ENCODE results near the gene FRMD4A.

Gene FRMD4A

DNA sequence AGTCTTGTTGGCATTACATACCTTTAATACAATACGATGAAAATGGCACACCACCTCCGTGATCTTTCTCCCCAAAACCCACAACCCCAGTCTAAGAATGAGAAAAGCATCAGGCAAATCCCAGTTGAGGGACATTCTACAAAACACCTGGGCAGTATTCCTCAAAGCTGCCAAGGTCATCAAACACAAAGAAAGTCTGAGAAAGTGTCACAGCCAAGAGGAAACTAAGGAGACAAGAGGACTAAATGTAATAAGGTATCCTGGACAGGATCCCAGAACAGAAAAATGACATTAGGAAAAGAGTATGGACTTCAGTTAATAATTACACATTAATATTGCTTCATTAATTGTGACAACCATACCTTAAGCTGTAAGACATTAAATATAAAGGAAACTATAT, 14.5 kb upstream of the FRMD4A start:
- no peak for DNase-seq (ENCODE audit: insufficient read length, low spot score)
- FAIRE-seq, result no peak

DNA sequence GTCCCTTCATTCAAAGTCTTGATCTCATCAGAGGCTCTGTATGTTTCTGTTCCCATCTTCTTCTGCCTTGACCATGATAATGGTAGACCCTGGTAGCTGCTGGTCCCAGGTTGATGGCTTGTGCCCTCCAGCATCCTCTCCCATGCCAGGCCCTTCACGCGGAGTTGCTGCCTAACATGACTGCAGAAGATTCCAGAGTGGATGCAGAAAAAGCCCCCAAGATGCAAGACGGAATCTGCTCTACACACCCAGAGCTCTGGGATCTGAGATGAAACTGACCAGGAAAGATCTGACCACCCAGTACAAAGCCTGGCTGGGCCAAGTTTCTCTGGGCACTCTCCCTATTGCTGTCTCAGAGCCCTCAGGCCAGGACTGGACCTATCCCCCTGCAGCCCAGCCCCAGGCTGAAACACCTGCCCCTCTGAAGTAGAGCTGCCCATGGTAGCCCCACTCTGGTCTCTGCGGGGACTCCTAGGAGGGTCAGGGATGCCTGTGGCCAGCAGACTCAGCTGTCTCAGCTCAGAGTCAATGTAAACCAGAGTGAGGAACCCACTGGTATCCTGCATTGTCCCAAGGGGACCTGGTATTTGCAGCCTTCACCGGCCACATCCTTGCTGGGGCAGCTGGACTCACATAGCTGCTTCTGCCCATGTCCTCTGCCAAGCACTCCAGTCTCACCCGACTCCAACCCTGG, 9.5 kb upstream of the FRMD4A start:
- FAIRE-seq (no peak), DNase-seq (ENCODE audit: insufficient read length, low spot score) (no peak)

DNA sequence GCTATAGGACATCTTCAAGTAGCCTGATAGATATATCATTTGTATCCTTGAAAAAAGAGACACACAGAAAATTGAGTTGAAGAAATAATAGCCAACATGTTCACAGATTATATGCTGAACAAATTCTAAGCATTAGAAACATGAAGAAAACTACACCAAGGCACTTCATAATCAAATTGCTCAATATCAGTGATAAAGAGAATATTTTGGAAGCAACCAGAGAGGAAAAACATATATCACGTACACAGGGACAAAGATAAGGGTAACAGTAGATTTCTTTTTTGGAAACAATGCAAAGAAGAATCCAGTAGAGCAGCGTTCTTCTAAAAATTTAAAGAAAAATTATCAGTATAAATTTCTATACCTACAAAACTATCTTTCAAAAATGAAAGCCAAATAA, 6.0 kb upstream of the FRMD4A start:
- no peak for DNase-seq (ENCODE audit: insufficient read length, low spot score)
- no peak for FAIRE-seq

GRCh38 chr10:14334771-14335170, 4.0 kb upstream of the FRMD4A start:
- DNase-seq (ENCODE audit: insufficient read length, low spot score), result no peak
- no peak for FAIRE-seq

DNA sequence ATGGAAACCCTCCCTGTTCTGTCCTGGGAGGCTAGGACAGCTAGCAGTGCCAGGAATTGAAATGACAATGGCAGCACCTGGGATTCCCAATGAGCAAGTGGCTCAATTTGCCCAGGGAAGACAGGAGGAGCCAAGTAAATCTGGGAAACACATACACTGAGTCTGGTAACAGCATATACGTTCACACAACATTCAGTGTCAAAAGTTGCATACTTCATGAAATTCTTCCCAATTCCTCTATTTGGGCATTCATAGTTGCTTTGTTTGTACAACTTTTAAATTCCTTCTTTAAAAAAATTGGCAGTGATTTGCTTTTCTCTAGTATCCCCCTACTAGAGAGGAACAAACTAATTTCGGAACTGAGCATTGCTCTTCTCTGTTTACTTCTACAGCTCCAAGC, 2.9 kb upstream of the FRMD4A start:
- FAIRE-seq (no peak), DNase-seq (ENCODE audit: insufficient read length, low spot score) (no peak)

DNA sequence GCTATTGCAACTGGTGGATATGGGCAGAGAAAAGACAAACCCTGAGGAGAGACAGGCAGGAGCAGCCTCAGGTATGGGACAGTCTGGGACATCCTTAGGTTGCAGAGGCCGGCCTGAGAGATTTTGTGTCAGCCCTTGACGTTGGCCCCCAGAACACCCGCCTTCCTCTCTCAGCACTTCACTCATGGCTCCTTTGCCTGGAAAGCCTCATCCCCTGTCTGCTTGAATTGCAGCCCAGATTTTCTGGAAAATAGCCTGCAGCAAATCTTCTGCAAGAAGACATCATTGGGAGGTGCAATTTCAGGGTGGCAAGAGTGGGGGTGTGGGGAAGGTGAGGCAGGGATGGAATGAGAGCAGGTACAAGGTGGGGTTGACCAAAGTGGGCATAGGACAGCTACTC, 2.2 kb upstream of the FRMD4A start:
- FAIRE-seq, result no peak
- DNase-seq (ENCODE audit: insufficient read length, low spot score), result no peak

GRCh38 chr10:14329746-14330173, 964 bp downstream of the FRMD4A start:
- FAIRE-seq, result no peak
- no peak for DNase-seq (ENCODE audit: insufficient read length, low spot score)

- no peak for FAIRE-seq
- DNase-seq (ENCODE audit: insufficient read length, low spot score), result no peak
Measured at GRCh38 chr10:14328881-14329672, 1.6 kb downstream of the FRMD4A start.

DNA sequence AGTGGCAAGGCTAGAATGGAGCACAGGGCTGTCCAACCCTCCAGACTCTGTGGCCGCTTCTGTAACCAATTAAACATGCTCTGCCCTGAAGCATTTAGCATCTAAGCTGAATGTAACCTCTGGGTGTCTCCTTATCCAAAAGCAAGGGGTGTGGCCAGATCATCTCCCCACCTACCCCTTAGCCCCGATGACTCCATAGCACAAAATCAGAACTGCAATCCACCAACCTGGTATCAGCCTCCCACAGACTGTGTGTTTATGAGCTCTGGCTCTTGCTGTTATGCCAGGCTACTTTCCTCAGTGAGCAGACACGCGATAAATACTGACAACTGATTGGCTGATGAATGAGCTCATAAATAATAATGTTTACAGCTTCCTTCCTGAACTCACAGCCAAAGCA, 3.2 kb downstream of the FRMD4A start:
- no peak for DNase-seq (ENCODE audit: insufficient read length, low spot score)
- no peak for FAIRE-seq

DNA sequence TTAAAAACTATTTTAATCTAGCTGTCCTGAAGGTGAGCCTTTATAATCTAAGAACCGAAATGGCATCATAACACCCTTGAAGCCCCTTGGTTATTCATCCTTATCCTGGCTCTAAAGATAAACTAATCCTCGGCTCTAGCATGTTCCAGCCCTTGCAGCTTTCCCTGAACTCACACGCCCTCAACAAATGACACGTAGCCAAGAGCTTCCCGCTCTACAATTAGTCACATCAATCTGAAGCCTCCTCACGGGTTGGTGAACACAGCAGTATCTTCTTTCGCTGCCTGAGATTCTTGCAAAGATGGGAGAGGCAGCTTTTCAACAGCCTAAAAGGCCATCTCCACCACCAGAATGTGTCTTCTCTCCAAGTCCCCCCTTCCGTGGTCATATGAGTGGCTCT, 4.1 kb downstream of the FRMD4A start:
- DNase-seq (ENCODE audit: insufficient read length, low spot score) (no peak), FAIRE-seq (no peak)

DNA sequence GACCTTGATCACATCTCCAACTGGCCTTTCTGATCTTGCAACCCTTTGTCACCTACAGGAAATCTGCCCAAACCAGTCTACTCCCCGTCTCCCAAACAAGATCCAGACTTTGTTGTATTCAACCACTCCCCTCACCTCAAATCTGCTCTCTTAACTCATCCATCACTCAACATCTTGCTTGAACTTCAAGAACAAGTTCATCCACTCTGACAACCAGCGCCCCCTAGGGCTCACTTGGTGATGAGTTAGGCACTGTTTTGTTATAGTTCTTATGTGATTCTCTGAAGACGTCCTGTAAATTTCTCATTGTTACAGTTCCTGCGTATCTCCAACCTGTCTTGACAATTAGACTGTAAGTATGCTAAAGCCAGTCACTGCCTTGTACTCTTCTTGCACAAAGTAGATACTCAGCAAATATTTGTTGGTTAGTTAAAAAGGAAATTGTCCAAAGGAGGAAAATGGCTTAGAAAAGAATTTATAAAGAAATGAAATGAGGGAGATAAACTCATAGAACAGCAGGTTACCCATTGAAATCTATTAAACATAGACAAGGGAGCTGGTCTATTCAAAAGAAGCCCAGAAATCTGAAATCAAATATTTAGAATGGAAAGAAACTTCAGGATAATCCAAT, 5.3 kb downstream of the FRMD4A start:
- DNase-seq (ENCODE audit: insufficient read length, low spot score) (no peak), FAIRE-seq (no peak)

- no peak for FAIRE-seq
- no peak for DNase-seq (ENCODE audit: insufficient read length, low spot score)
Measured at GRCh38 chr10:14322526-14323188, 8.1 kb downstream of the FRMD4A start.

DNA sequence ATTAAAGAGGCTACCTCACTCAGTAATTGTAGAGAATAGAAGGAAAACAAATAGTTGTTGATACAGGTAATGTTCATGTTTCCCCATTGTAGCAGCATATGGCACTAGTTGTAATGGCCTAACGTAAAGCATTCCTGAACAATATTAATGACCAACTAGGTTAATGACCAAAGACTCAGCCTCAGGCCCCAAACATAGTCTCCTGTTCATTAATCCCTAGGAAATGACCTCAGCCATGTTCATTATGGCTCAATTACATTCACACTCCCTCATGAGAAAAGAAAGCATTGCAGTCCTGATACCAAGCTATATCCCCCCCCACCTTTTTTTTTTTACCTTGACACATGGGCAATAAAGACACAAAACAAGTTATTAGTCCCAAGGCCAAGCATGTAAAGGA, 12.7 kb downstream of the FRMD4A start:
- DNase-seq (ENCODE audit: insufficient read length, low spot score) (no peak), FAIRE-seq (no peak)

DNA sequence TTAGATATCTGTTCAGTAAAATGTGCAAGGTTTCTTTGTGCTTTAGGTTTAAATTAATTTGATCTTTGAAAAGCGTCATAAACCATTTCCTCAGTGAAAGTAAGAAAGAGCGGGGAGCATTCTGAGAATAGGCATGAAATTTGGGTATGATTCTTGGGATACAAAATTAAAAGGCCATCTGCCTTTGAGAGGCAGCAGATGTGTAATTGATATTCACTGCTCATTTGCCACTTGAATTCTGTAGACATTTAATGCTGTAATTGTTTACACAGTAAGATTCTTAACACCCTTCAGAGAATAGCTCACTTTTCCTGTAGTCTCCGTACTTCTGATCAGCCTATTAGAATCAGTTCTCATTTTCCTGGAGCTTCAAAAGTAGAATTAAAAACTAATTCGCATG, 18.7 kb downstream of the FRMD4A start:
- FAIRE-seq (no peak), DNase-seq (ENCODE audit: insufficient read length, low spot score) (no peak)

- no peak for FAIRE-seq
Measured at GRCh38 chr10:14311206-14311957, 19.3 kb downstream of the FRMD4A start.

DNA sequence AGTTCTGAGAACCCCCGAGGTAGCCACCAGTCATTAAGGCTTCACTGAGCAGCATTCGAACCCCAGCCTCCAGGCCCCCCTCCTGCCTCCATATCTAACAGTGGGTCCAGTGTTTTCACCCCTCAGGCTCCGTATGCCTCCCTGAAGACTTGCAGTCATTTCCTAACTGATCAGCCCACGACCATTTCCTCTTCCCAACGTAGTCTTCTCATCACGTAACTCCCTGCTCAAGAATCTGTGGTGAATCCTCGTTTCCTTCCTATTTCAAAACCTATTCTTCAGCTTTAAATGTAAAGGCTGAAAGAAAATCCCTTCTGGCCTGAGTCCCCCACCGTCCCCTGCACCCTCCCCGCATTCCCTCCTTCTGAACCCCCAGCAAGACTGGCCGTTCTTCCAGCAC, 21.1 kb downstream of the FRMD4A start:
- FAIRE-seq (no peak), DNase-seq (ENCODE audit: insufficient read length, low spot score) (no peak)

More at GRCh38 chr10:14311206-14311957, 19.3 kb downstream of the FRMD4A start:
- no peak for DNase-seq (ENCODE audit: insufficient read length, low spot score)

- no peak for FAIRE-seq
- no peak for DNase-seq (ENCODE audit: insufficient read length, low spot score)
Measured at GRCh38 chr10:14306190-14306589, 24.5 kb downstream of the FRMD4A start.

DNA sequence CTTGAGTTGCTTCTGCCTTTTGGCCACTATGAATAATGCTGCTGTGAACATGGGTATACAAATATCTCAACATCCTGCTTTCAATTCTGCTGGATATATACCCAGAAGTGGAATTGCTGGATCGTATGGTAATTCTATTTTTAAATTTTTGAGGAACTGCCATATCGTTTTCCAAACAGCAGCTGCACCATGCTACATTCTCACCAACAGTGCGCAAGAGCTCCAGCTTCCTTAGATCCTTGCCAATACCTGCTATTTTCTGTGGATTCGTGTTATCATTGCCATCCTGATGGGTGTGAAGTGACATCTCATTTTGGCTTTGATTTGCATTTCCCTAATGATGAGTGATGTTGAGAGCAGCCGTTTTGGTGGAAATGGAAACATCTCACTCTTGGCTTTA, 26.7 kb downstream of the FRMD4A start:
- no peak for DNase-seq (ENCODE audit: insufficient read length, low spot score)
- no peak for FAIRE-seq

DNA sequence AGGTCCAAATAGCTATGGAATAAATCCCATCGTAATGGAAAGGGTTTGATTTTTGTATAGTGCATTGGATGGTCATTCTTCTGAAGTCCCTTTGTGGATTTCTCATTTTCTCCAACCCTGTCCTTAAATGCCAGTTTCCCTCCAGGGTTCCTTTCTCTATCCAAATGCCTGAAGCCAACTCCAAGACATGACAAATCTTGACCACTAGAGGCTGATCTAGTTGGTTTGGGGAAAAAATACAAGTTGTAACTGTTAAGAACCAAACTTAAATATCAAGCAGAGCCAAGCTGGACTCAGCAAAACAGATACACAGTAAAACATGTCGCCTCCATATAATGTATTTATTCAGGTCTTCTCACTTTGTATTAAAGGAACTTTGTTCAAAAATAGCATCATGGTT, 28.7 kb downstream of the FRMD4A start:
- DNase-seq (ENCODE audit: insufficient read length, low spot score) (no peak), FAIRE-seq (no peak)

DNA sequence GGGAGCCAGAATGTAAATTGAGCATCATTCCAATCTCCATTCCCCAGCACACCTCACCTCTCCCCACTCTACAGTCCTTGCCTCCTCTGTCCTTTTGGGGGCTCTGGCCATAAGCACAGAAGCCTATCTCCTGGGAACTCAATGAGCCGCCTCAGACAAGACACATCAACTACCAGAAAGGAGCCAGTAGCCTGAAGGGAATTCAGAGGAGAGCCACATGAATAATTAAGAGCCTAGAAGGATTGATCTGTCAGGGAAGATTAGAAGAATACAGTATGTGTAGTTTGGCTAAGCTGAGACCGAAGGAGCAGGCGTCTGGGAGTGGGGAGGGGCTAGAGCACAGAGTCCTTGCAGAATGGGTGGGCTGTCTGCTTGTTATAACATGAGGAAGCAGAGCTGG, 31.2 kb downstream of the FRMD4A start:
- FAIRE-seq, result no peak
- DNase-seq (ENCODE audit: insufficient read length, low spot score), result no peak
